ENCODE data around the gene MFAP5. TPM values are rescaled to one million over a fixed set of nuclear protein-coding genes. Genes with fewer than 3 reads are reported as not detected.

MFAP5 gene
- total RNA-seq, 1 experiment from 2014 or later: 0.26 TPM

DNA sequence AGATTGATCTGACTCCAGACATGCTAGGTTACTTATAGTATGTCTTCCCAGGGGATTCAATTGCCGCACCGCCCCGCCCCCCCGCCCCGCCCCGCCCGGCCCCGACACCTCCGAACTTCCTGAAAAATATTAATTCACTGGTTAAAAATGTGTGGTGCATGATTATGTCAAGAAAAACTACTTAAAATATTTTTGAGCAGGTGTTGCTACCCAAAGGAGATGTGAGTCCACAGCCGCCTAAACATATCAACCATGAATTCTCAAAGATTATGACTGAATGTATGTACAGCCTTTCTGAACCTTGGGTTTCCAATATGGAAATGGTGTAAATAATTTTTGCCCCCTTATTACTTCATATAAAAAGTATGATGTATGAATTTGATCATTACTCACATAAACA lies 32.5 kb upstream of the MFAP5 start:
- H2BK15ac ChIP-seq (ENCODE audit: low read depth, low read length): no peak overlapping the region
- no peaks in the 10 kb centered on the region for H3K27me3 Mint-ChIP-seq (ENCODE audit: low read depth)
- H2BK5ac ChIP-seq (ENCODE audit: insufficient read length, low read length): no peak overlapping the region
- no peak overlapping the region for H3K18ac ChIP-seq (ENCODE audit: insufficient read length, low read depth, low read length)
- H3K36me3 Mint-ChIP-seq (ENCODE audit: insufficient read depth in 1 of 3, low read depth in 3 of 3): peaks cover 2 to 7% (median 4%) of the 10 kb centered on the region in 3 experiments; a peak in 4 of 7 replicates
- no peak overlapping the region for H3T11ph ChIP-seq (ENCODE audit: low read length)
- H3K9me3 Mint-ChIP-seq: no peaks in the 10 kb centered on the region
- H3K9me3 ChIP-seq (ENCODE audit: control insufficient read depth, low read depth, low read length): no peaks in the 10 kb centered on the region
- no peak overlapping the region for H2AFZ ChIP-seq (ENCODE audit: low read length)
- H3K27ac Mint-ChIP-seq: no peak overlapping the region
- no CpG with 5 or more reads among the region's 10 CpGs for WGBS (ENCODE audit: extremely low coverage, insufficient read length, low lambda C conversion rate)
- H3K23me2 ChIP-seq (ENCODE audit: insufficient read length, low read depth, low read length, poor library complexity, severe bottlenecking): peaks cover 9% of the 10 kb centered on the region
- TF ChIP-seq, protein P1, sequence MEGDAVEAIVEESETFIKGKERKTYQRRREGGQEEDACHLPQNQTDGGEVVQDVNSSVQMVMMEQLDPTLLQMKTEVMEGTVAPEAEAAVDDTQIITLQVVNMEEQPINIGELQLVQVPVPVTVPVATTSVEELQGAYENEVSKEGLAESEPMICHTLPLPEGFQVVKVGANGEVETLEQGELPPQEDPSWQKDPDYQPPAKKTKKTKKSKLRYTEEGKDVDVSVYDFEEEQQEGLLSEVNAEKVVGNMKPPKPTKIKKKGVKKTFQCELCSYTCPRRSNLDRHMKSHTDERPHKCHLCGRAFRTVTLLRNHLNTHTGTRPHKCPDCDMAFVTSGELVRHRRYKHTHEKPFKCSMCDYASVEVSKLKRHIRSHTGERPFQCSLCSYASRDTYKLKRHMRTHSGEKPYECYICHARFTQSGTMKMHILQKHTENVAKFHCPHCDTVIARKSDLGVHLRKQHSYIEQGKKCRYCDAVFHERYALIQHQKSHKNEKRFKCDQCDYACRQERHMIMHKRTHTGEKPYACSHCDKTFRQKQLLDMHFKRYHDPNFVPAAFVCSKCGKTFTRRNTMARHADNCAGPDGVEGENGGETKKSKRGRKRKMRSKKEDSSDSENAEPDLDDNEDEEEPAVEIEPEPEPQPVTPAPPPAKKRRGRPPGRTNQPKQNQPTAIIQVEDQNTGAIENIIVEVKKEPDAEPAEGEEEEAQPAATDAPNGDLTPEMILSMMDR (conservative IDR thresholded peaks at IDR 0.05): no peak
- H3K4me1 ChIP-seq (ENCODE audit: insufficient read depth, low read length): peaks cover 3% of the 10 kb centered on the region; the same call in 1 of the 2 replicates
- H4K20me1 ChIP-seq (ENCODE audit: control insufficient read depth, insufficient read depth, insufficient read length): no peaks in the 10 kb centered on the region
- H3K4me1 Mint-ChIP-seq: peaks cover 44 to 47% of the 10 kb centered on the region in 2 experiments
- no peak overlapping the region for H4K8ac ChIP-seq (replicated peaks; ENCODE audit: insufficient read length, low read depth, low read length)
- H4K5ac ChIP-seq (ENCODE audit: insufficient read length, low read depth, low read length): no peak overlapping the region
- H4K91ac ChIP-seq (ENCODE audit: insufficient read length, low read depth, low read length): no peak overlapping the region
- H2AK5ac ChIP-seq (ENCODE audit: insufficient read length, low read length): no peak overlapping the region
- no peak overlapping the region for H3K56ac ChIP-seq (ENCODE audit: insufficient read length, low read depth, low read length)
- H3K4ac ChIP-seq (ENCODE audit: low read depth, low read length): no peak overlapping the region
- no peak for DNase-seq
- H2BK12ac ChIP-seq (ENCODE audit: insufficient read length, low read depth, low read length): no peak overlapping the region
- H3K4me2 ChIP-seq (ENCODE audit: insufficient read depth, insufficient read length, low read length): no peak overlapping the region
- no peaks in the 10 kb centered on the region for H3K27me3 ChIP-seq (ENCODE audit: insufficient read depth, low read length)
- H3K79me1 ChIP-seq (ENCODE audit: insufficient read depth, low read depth, low read length, poor library complexity, severe bottlenecking): no peaks in the 10 kb centered on the region
- H3K27ac ChIP-seq (ENCODE audit: insufficient read length, low read depth, low read length): no peak overlapping the region
- no peak overlapping the region for H2BK20ac ChIP-seq (ENCODE audit: low read depth, low read length, poor library complexity, severe bottlenecking)
- H2BK120ac ChIP-seq (ENCODE audit: low read depth, low read length, poor library complexity, severe bottlenecking): no peak overlapping the region
- no peak overlapping the region for H3K9ac ChIP-seq (ENCODE audit: extremely low read depth, insufficient read length, low read length)
- peaks cover 14% of the 10 kb centered on the region; the same call in 1 of the 2 replicates for H3K79me2 ChIP-seq (ENCODE audit: insufficient read depth, low read length)
- no peak overlapping the region for H3K14ac ChIP-seq (ENCODE audit: insufficient read depth, low read length)
- H3K23ac ChIP-seq (ENCODE audit: insufficient read length, low read depth, low read length): no peak overlapping the region
- no peak overlapping the region for H3K4me3 Mint-ChIP-seq
